ENCODE data around the gene HHIP.

HHIP gene

GRCh38 chr4:144645631-144646522 is at the start of gene HHIP:
Gene HHIP (plus strand): TSS chr4:144646156. CDS start chr4:144646676, 520 bp downstream.
- H3K36me3 ChIP-seq (ENCODE audit: control insufficient read depth, insufficient read depth, low read length) = no peaks in the 10 kb centered on the region
- H3K27me3 ChIP-seq (ENCODE audit: control insufficient read depth, insufficient read depth, low read length) = peaks cover 19% of the 10 kb centered on the region
- H3K4me1 ChIP-seq (ENCODE audit: control insufficient read depth, insufficient read depth, low read length) = peaks cover 2% of the 10 kb centered on the region
- peak within 1 kb of the TSS; percentile 77 for H3K4me3 ChIP-seq (ENCODE audit: low read length)
- peak within 1 kb of the TSS; percentile 21 for H3K9ac ChIP-seq (ENCODE audit: low read length)
- H3K27ac ChIP-seq (ENCODE audit: low read depth, low read length) = no peak within 1 kb of the TSS

- Histone ChIP-seq H3K9ac (ENCODE audit: low read length) (no peak overlapping the region), H3K4me1 (ENCODE audit: control insufficient read depth, insufficient read depth, low read length) (no peaks in the 10 kb centered on the region), H3K4me3 (ENCODE audit: low read length) (no peak overlapping the region), H3K36me3 (ENCODE audit: control insufficient read depth, insufficient read depth, low read length) (no peaks in the 10 kb centered on the region), H3K27me3 (ENCODE audit: control insufficient read depth, insufficient read depth, low read length) (no peaks in the 10 kb centered on the region), H3K27ac (ENCODE audit: low read depth, low read length) (no peak overlapping the region)
Observed at GRCh38 chr4:144597171-144597570, 48.8 kb upstream of the HHIP start.

GRCh38 chr4:144599621-144600020 is 46.3 kb upstream of the HHIP start:
- Histone ChIP-seq H3K36me3 (ENCODE audit: control insufficient read depth, insufficient read depth, low read length) (no peaks in the 10 kb centered on the region), H3K9ac (ENCODE audit: low read length) (no peak overlapping the region), H3K4me3 (ENCODE audit: low read length) (no peak overlapping the region), H3K27me3 (ENCODE audit: control insufficient read depth, insufficient read depth, low read length) (no peaks in the 10 kb centered on the region), H3K27ac (ENCODE audit: low read depth, low read length) (no peak overlapping the region), H3K4me1 (ENCODE audit: control insufficient read depth, insufficient read depth, low read length) (no peaks in the 10 kb centered on the region)

- H3K27ac ChIP-seq (ENCODE audit: low read depth, low read length) = no peak overlapping the region
- no peaks in the 10 kb centered on the region for H3K27me3 ChIP-seq (ENCODE audit: control insufficient read depth, insufficient read depth, low read length)
- H3K4me3 ChIP-seq (ENCODE audit: low read length) = no peak overlapping the region
- no peaks in the 10 kb centered on the region for H3K4me1 ChIP-seq (ENCODE audit: control insufficient read depth, insufficient read depth, low read length)
- no peaks in the 10 kb centered on the region for H3K36me3 ChIP-seq (ENCODE audit: control insufficient read depth, insufficient read depth, low read length)
- no peak overlapping the region for H3K9ac ChIP-seq (ENCODE audit: low read length)
Observed at GRCh38 chr4:144611850-144612249, 34.1 kb upstream of the HHIP start.

GRCh38 chr4:144614850-144615585 is 30.9 kb upstream of the HHIP start:
- Histone ChIP-seq H3K4me3 (ENCODE audit: low read length) (no peak overlapping the region), H3K4me1 (ENCODE audit: control insufficient read depth, insufficient read depth, low read length) (no peaks in the 10 kb centered on the region), H3K36me3 (ENCODE audit: control insufficient read depth, insufficient read depth, low read length) (no peaks in the 10 kb centered on the region), H3K9ac (ENCODE audit: low read length) (no peak overlapping the region), H3K27ac (ENCODE audit: low read depth, low read length) (no peak overlapping the region), H3K27me3 (ENCODE audit: control insufficient read depth, insufficient read depth, low read length) (no peaks in the 10 kb centered on the region)

GRCh38 chr4:144621681-144622080 is 24.3 kb upstream of the HHIP start:
- no peaks in the 10 kb centered on the region for H3K36me3 ChIP-seq (ENCODE audit: control insufficient read depth, insufficient read depth, low read length)
- no peaks in the 10 kb centered on the region for H3K4me1 ChIP-seq (ENCODE audit: control insufficient read depth, insufficient read depth, low read length)
- H3K9ac ChIP-seq (ENCODE audit: low read length) = no peak overlapping the region
- H3K27ac ChIP-seq (ENCODE audit: low read depth, low read length) = no peak overlapping the region
- H3K4me3 ChIP-seq (ENCODE audit: low read length) = no peak overlapping the region
- no peaks in the 10 kb centered on the region for H3K27me3 ChIP-seq (ENCODE audit: control insufficient read depth, insufficient read depth, low read length)

- no peak overlapping the region for H3K9ac ChIP-seq (ENCODE audit: low read length)
- H3K27ac ChIP-seq (ENCODE audit: low read depth, low read length) = no peak overlapping the region
- H3K36me3 ChIP-seq (ENCODE audit: control insufficient read depth, insufficient read depth, low read length) = no peaks in the 10 kb centered on the region
- H3K4me3 ChIP-seq (ENCODE audit: low read length) = no peak overlapping the region
- H3K4me1 ChIP-seq (ENCODE audit: control insufficient read depth, insufficient read depth, low read length) = no peaks in the 10 kb centered on the region
- H3K27me3 ChIP-seq (ENCODE audit: control insufficient read depth, insufficient read depth, low read length) = no peaks in the 10 kb centered on the region
Observed at GRCh38 chr4:144627663-144628076, 18.3 kb upstream of the HHIP start.

GRCh38 chr4:144633215-144633614 is 12.7 kb upstream of the HHIP start:
- no peaks in the 10 kb centered on the region for H3K4me1 ChIP-seq (ENCODE audit: control insufficient read depth, insufficient read depth, low read length)
- no peaks in the 10 kb centered on the region for H3K36me3 ChIP-seq (ENCODE audit: control insufficient read depth, insufficient read depth, low read length)
- no peak overlapping the region for H3K9ac ChIP-seq (ENCODE audit: low read length)
- no peak overlapping the region for H3K4me3 ChIP-seq (ENCODE audit: low read length)
- no peak overlapping the region for H3K27ac ChIP-seq (ENCODE audit: low read depth, low read length)
- no peaks in the 10 kb centered on the region for H3K27me3 ChIP-seq (ENCODE audit: control insufficient read depth, insufficient read depth, low read length)

- Histone ChIP-seq H3K4me3 (ENCODE audit: low read length) (no peak overlapping the region), H3K27ac (ENCODE audit: low read depth, low read length) (no peak overlapping the region), H3K27me3 (ENCODE audit: control insufficient read depth, insufficient read depth, low read length) (no peaks in the 10 kb centered on the region), H3K9ac (ENCODE audit: low read length) (no peak overlapping the region), H3K4me1 (ENCODE audit: control insufficient read depth, insufficient read depth, low read length) (no peaks in the 10 kb centered on the region), H3K36me3 (ENCODE audit: control insufficient read depth, insufficient read depth, low read length) (no peaks in the 10 kb centered on the region)
Observed at GRCh38 chr4:144634978-144635747, 10.8 kb upstream of the HHIP start.

- no peak overlapping the region for H3K9ac ChIP-seq (ENCODE audit: low read length)
- H3K4me1 ChIP-seq (ENCODE audit: control insufficient read depth, insufficient read depth, low read length) = peaks cover 2% of the 10 kb centered on the region
- H3K4me3 ChIP-seq (ENCODE audit: low read length) = no peak overlapping the region
- no peak overlapping the region for H3K27ac ChIP-seq (ENCODE audit: low read depth, low read length)
- H3K36me3 ChIP-seq (ENCODE audit: control insufficient read depth, insufficient read depth, low read length) = no peaks in the 10 kb centered on the region
- H3K27me3 ChIP-seq (ENCODE audit: control insufficient read depth, insufficient read depth, low read length) = peaks cover 19% of the 10 kb centered on the region
Observed at GRCh38 chr4:144644368-144645101, 1.4 kb upstream of the HHIP start.

- peaks cover 2% of the 10 kb centered on the region for H3K4me1 ChIP-seq (ENCODE audit: control insufficient read depth, insufficient read depth, low read length)
- H3K27me3 ChIP-seq (ENCODE audit: control insufficient read depth, insufficient read depth, low read length) = peaks cover 19% of the 10 kb centered on the region
- H3K36me3 ChIP-seq (ENCODE audit: control insufficient read depth, insufficient read depth, low read length) = no peaks in the 10 kb centered on the region
- H3K9ac ChIP-seq (ENCODE audit: low read length) = no peak overlapping the region
- H3K27ac ChIP-seq (ENCODE audit: low read depth, low read length) = no peak overlapping the region
- peak overlapping the region; percentile 33 for H3K4me3 ChIP-seq (ENCODE audit: low read length)
Observed at GRCh38 chr4:144645102-144645630, 790 bp upstream of the HHIP start.

Data from rectal smooth muscle tissue (tissue), 1 donor.